HepG2 (cell line): ENCODE data around the gene GDPD4. TPM values are rescaled to one million over a fixed set of nuclear protein-coding genes. Genes with fewer than 3 reads are reported as not detected.

Experiments used
- ATF7-NPFF ChIP-seq: sonication (generic); formaldehyde crosslinking; IDR thresholded peaks from 2 replicates; pipeline ENCODE4 v1.8.1; 2023; ENCODE audit warnings: mild to moderate bottlenecking, low read depth, missing genetic modification reagents, moderate library complexity
- IKZF1 ChIP-seq: fragments of 450-650 bp; IDR thresholded peaks from 2 replicates; pipeline ENCODE4 v1.7.1; 2016
- MAFF ChIP-seq: IDR thresholded peaks from 2 replicates; pipeline ENCODE4 v1.6.1; 2011; ENCODE audit warnings: low read depth, low read length, improper control_type of control experiment
- PITX1 ChIP-seq: sonication (generic); formaldehyde crosslinking; IDR thresholded peaks from 2 replicates; pipeline ENCODE4 v1.5.1; 2020; ENCODE audit warnings: mild to moderate bottlenecking, missing genetic modification reagents
- ZNF292 ChIP-seq: sonication (generic); formaldehyde crosslinking; IDR thresholded peaks from 2 replicates; pipeline ENCODE4 v1.8.1; 2022; ENCODE audit warnings: mild to moderate bottlenecking, low read depth, missing genetic modification reagents, borderline replicate concordance
- ZNF766 ChIP-seq: sonication (generic); formaldehyde crosslinking; IDR thresholded peaks from 2 replicates; pipeline ENCODE4 v1.5.0; 2020; ENCODE audit warnings: missing genetic modification reagents, borderline replicate concordance
- ZNF841 ChIP-seq: sonication (generic); formaldehyde crosslinking; IDR thresholded peaks from 2 replicates; pipeline ENCODE4 v1.8.1; 2023; ENCODE audit warnings: missing genetic modification reagents, borderline replicate concordance
- polyA plus RNA-seq, 8 experiments: library from polyadenylated mRNA; depleted of rRNA in 3 of 8; stranded (reverse) in 7 of 8; unstranded in 1 of 8; fragments of >200 nt; fragmentation: Illumina TruSeq in 4 of 8; extraction: Trizol in 4 of 8; gene quantifications; 2 replicates each; pipeline versions ENCODE4 v1.2.1 to v1.2.3, GENCODE V29; 2011 to 2016; ENCODE audit warnings: low read depth in 4 of 8, missing spikeins in 1 of 8, mixed read lengths in 1 of 8; ENCODE audit not compliant: insufficient read depth in 1 of 8
- total RNA-seq, 5 experiments: library from RNA; depleted of rRNA; stranded (reverse); fragments of >200 nt; fragmentation: Illumina TruSeq; extraction: Trizol; gene quantifications; 2 replicates each; pipeline ENCODE4 v1.2.3, GENCODE V29; 2016; ENCODE audit warnings: low read depth in 1 of 5
- TF ChIP-seq, protein P1 (sequence below): sonication (generic); formaldehyde crosslinking; IDR thresholded peaks from 2 replicates; pipeline ENCODE4 v1.8.1; 2023; ENCODE audit warnings: mild to moderate bottlenecking, missing genetic modification reagents
- TF ChIP-seq, protein P2 (sequence below): IDR thresholded peaks from 2 replicates; pipeline ENCODE4 v1.6.1; 2016; ENCODE audit warnings: mild to moderate bottlenecking
- TF ChIP-seq, protein P3 (sequence below): IDR thresholded peaks from 2 replicates; pipeline ENCODE4 v1.6.1; 2016; ENCODE audit warnings: missing compliant biosample characterization, missing genetic modification reagents, borderline replicate concordance

The GDPD4 gene
- total and polyA plus RNA-seq, 2 of the 13 experiments (the other 11 are each of a cell fraction or from before 2014, with no cell fraction given), result not detected

DNA sequence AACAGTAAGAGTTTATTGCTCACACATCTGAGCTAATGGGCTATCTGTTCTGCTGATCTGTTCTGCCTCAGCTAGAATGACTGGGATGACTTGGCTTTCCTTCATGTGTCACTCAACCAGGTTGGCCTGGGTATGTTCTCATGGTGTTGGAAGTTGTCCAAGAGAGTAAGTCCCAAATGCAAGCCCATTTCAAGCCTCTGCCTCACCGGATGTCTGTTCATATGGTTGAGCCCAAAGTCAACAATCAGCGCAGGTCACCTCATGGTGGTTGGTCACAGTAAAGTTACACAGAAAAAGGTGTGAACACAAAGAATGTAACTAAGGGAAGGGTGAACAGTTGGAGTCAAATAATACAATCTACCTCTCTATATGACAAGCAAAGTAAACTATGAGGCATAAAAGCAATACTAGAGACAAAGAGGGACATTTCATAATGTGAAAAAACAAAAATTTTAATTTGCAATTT lies 1.9 kb downstream of the GDPD4 start (continued):
- TF ChIP-seq, protein P1, sequence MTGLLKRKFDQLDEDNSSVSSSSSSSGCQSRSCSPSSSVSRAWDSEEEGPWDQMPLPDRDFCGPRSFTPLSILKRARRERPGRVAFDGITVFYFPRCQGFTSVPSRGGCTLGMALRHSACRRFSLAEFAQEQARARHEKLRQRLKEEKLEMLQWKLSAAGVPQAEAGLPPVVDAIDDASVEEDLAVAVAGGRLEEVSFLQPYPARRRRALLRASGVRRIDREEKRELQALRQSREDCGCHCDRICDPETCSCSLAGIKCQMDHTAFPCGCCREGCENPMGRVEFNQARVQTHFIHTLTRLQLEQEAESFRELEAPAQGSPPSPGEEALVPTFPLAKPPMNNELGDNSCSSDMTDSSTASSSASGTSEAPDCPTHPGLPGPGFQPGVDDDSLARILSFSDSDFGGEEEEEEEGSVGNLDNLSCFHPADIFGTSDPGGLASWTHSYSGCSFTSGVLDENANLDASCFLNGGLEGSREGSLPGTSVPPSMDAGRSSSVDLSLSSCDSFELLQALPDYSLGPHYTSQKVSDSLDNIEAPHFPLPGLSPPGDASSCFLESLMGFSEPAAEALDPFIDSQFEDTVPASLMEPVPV (CRISPR knock-in tag), result no peak
- no peak for TF ChIP-seq ZNF292 (CRISPR knock-in tag)
- no peak for TF ChIP-seq ZNF841 (CRISPR knock-in tag)
- no peak for TF ChIP-seq ZNF766 (CRISPR knock-in tag)
- TF ChIP-seq ATF7-NPFF (CRISPR knock-in tag), result no peak
- TF ChIP-seq, protein P2, sequence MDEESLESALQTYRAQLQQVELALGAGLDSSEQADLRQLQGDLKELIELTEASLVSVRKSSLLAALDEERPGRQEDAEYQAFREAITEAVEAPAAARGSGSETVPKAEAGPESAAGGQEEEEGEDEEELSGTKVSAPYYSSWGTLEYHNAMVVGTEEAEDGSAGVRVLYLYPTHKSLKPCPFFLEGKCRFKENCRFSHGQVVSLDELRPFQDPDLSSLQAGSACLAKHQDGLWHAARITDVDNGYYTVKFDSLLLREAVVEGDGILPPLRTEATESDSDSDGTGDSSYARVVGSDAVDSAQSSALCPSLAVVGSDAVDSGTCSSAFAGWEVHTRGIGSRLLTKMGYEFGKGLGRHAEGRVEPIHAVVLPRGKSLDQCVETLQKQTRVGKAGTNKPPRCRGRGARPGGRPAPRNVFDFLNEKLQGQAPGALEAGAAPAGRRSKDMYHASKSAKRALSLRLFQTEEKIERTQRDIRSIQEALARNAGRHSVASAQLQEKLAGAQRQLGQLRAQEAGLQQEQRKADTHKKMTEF (CRISPR knock-in tag), result peak; percentile 62
- TF ChIP-seq, protein P3, sequence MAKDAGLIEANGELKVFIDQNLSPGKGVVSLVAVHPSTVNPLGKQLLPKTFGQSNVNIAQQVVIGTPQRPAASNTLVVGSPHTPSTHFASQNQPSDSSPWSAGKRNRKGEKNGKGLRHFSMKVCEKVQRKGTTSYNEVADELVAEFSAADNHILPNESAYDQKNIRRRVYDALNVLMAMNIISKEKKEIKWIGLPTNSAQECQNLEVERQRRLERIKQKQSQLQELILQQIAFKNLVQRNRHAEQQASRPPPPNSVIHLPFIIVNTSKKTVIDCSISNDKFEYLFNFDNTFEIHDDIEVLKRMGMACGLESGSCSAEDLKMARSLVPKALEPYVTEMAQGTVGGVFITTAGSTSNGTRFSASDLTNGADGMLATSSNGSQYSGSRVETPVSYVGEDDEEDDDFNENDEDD (CRISPR knock-in tag), result no peak
- TF ChIP-seq IKZF1, result no peak
- peak; percentile 57 for TF ChIP-seq MAFF
- TF ChIP-seq PITX1 (CRISPR knock-in tag), result peak; percentile 46; the same call in 1 of the 2 replicates
